Sigmoid colon (tissue), 4 donors: ENCODE data around the gene SLC17A7.

Source experiments
- EP300 ChIP-seq, 4 donors: sonication (generic); formaldehyde crosslinking; IDR thresholded peaks; one replicate each; pipeline ENCODE4 v1.6.1; 2017; ENCODE audit warnings: antibody characterized with exemption in 4 of 4
- POLR2A ChIP-seq, 2 donors: fragments of 450-650 bp; IDR thresholded peaks; one replicate each; pipeline ENCODE4 v1.6.1; 2016; ENCODE audit warnings: antibody characterized with exemption in 2 of 2, mild to moderate bottlenecking in 2 of 2, moderate library complexity in 2 of 2
- POLR2AphosphoS5 ChIP-seq, 4 donors: sonication (generic); formaldehyde crosslinking; IDR thresholded peaks; one replicate each; pipeline ENCODE4 v1.6.1; 2017; ENCODE audit warnings: antibody characterized with exemption in 4 of 4
- TF ChIP-seq, protein P1 (sequence below), 4 experiments: fragments of 450-650 bp in 3 of 4; fragments of 200-600 bp in 1 of 4; IDR thresholded peaks; one replicate each; pipeline ENCODE4 v1.5.1; 2016 to 2019; ENCODE audit warnings: antibody characterized with exemption in 4 of 4, mild to moderate bottlenecking in 3 of 4, moderate library complexity in 2 of 4

GRCh38 chr19:49387936-49388372 lies 53.4 kb downstream of the SLC17A7 start, which contains the start of gene KASH5:
- TF ChIP-seq, protein P1, sequence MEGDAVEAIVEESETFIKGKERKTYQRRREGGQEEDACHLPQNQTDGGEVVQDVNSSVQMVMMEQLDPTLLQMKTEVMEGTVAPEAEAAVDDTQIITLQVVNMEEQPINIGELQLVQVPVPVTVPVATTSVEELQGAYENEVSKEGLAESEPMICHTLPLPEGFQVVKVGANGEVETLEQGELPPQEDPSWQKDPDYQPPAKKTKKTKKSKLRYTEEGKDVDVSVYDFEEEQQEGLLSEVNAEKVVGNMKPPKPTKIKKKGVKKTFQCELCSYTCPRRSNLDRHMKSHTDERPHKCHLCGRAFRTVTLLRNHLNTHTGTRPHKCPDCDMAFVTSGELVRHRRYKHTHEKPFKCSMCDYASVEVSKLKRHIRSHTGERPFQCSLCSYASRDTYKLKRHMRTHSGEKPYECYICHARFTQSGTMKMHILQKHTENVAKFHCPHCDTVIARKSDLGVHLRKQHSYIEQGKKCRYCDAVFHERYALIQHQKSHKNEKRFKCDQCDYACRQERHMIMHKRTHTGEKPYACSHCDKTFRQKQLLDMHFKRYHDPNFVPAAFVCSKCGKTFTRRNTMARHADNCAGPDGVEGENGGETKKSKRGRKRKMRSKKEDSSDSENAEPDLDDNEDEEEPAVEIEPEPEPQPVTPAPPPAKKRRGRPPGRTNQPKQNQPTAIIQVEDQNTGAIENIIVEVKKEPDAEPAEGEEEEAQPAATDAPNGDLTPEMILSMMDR (IDR thresholded peaks at IDR 0.05), result no peak
- TF ChIP-seq POLR2AphosphoS5 (IDR thresholded peaks at IDR 0.05) (no peak), POLR2A (IDR thresholded peaks at IDR 0.05) (no peak), EP300 (IDR thresholded peaks at IDR 0.05) (no peak)
